K562 (cell line): ENCODE results near the gene API5. TPM values are rescaled to one million over a fixed set of nuclear protein-coding genes. Genes with fewer than 3 reads are reported as not detected.

Experiments
- ATAC-seq: fragments of 200-7000 bp; cut with Tn5 transposase; 3 replicates; pipeline ENCODE4 v1.9.1; 2020; ENCODE audit warnings: moderate library complexity
- BruUV-seq: library from RNA; stranded (reverse); fragments of 400-500 nt; replicated peaks from 2 replicates; lab custom pipeline; 2021; lab: Mats Ljungman, UMichigan
- CTCF ChIA-PET: fragments of 300-600 bp; formaldehyde crosslinking; extraction: SDS; loops from one replicate; lab custom pipeline; 2021; ENCODE audit warnings: low intra/inter-chr PET ratio; lab: Yijun Ruan, JAX
- POLR2A ChIA-PET: fragments of 300-600, 350-650 bp; sonication (Branson Sonifier 250); formaldehyde crosslinking; extraction: SDS; loops from one replicate; lab custom pipeline; 2021; ENCODE audit warnings: antibody characterized with exemption, inconsistent platforms; lab: Yijun Ruan, JAX
- DNase-seq, 4 experiments: peaks; one replicate each; pipeline versions ENCODE4 v3.0.0 to v3.0.0-alpha.2; 2011 to 2018; ENCODE audit warnings: low spot score in 3 of 4, mixed read lengths in 3 of 4; ENCODE audit errors: extremely low read depth in 1 of 4
- FAIRE-seq: peaks from 2 replicates; lab custom pipeline; 2011; peaks lifted over from hg19 to GRCh38; lab: Jason Lieb, UNC
- H2AFZ ChIP-seq: 2 replicates; pipeline ENCODE4 v1.6.0; 2011; ENCODE audit warnings: low read depth, low read length, control low read depth, inconsistent platforms
- H3K27ac ChIP-seq: fragments of 200-600 bp; 3 replicates; pipeline ENCODE4 v1.8.0; 2011; ENCODE audit warnings: low read depth, mild to moderate bottlenecking, control low read depth, inconsistent platforms, low read length, moderate library complexity, mixed read lengths; ENCODE audit errors: extremely low read depth
- H3K27me3 ChIP-seq, 2 experiments: fragments of 300-600 bp in 1 of 2; 2 replicates in 1 of 2; 3 replicates in 1 of 2; pipeline versions ENCODE4 v1.6.0 to v1.8.0; 2011; ENCODE audit warnings: inconsistent platforms in 2 of 2, low read length in 2 of 2, mild to moderate bottlenecking in 1 of 2, mixed read lengths in 1 of 2, moderate library complexity in 1 of 2; ENCODE audit not compliant: control insufficient read depth in 2 of 2, insufficient read depth in 2 of 2
- H3K36me3 ChIP-seq: fragments of 300-600 bp; 3 replicates; pipeline ENCODE4 v1.8.0; 2011; ENCODE audit warnings: mild to moderate bottlenecking, low read length, inconsistent platforms; ENCODE audit not compliant: control insufficient read depth, insufficient read depth
- H3K4me1 ChIP-seq, 2 experiments: fragments of 200-600 bp in 1 of 2; replicated peaks in 1 of 2; 2 replicates in 1 of 2; 3 replicates in 1 of 2; pipeline versions ENCODE4 v1.5.1 to v1.8.0; 2011; ENCODE audit warnings: inconsistent platforms in 2 of 2, low read length in 2 of 2, mild to moderate bottlenecking in 1 of 2, mixed read lengths in 1 of 2, moderate library complexity in 1 of 2; ENCODE audit not compliant: control insufficient read depth in 2 of 2, insufficient read depth in 2 of 2
- H3K4me2 ChIP-seq: 2 replicates; pipeline ENCODE4 v1.6.1; 2011; ENCODE audit warnings: low read length, control low read depth, inconsistent platforms, mixed read lengths; ENCODE audit not compliant: insufficient read depth
- H3K4me3 ChIP-seq: fragments of 200-600 bp; sonication (generic), shearing (Covaris generic); 2 replicates; pipeline ENCODE4 v1.5.1; 2016; ENCODE audit warnings: control low read depth, inconsistent platforms
- H3K79me2 ChIP-seq: fragments of 200-600 bp; 3 replicates; pipeline ENCODE4 v1.8.0; 2011; ENCODE audit warnings: low read length, inconsistent platforms; ENCODE audit not compliant: control insufficient read depth, insufficient read depth
- H3K9ac ChIP-seq, 2 experiments: 2 replicates each; pipeline versions ENCODE4 v1.6.0 to v1.6.1; 2011; ENCODE audit warnings: low read depth in 2 of 2, low read length in 2 of 2, control low read depth in 1 of 2, inconsistent platforms in 1 of 2, mild to moderate bottlenecking in 1 of 2, mixed read lengths in 1 of 2; ENCODE audit not compliant: insufficient read depth in 1 of 2
- H3K9me1 ChIP-seq: one replicate; pipeline ENCODE4 v1.6.0; 2011; ENCODE audit warnings: inconsistent platforms, mild to moderate bottlenecking, low read length, moderate library complexity; ENCODE audit not compliant: control insufficient read depth, insufficient read depth
- H3K9me3 ChIP-seq: replicated peaks from 2 replicates; pipeline ENCODE4 v1.5.1; 2011; ENCODE audit warnings: low read depth, low read length, inconsistent platforms; ENCODE audit not compliant: control insufficient read depth, insufficient read depth
- H4K20me1 ChIP-seq: replicated peaks from 2 replicates; pipeline ENCODE4 v1.6.1; 2011; ENCODE audit warnings: low read length, inconsistent platforms, mixed read lengths; ENCODE audit not compliant: control insufficient read depth, insufficient read depth
- C11orf30 ChIP-seq: fragments of 450-650 bp; IDR thresholded peaks from 2 replicates; pipeline ENCODE4 v1.6.1; 2016; ENCODE audit warnings: low read depth, mild to moderate bottlenecking
- CREB1 ChIP-seq, 2 experiments: sonication (generic) in 1 of 2; formaldehyde crosslinking in 1 of 2; IDR thresholded peaks; 2 replicates each; pipeline versions ENCODE4 v1.6.1 to v1.8.0; 2012 to 2022; ENCODE audit warnings: inconsistent platforms in 1 of 2, mild to moderate bottlenecking in 1 of 2, missing genetic modification reagents in 1 of 2, moderate library complexity in 1 of 2
- FOXK2 ChIP-seq, 2 experiments: fragments of 450-650 bp; IDR thresholded peaks in 1 of 2; conservative IDR thresholded peaks in 1 of 2; 2 replicates each; pipeline ENCODE4 v1.6.1; 2016; ENCODE audit warnings: low read depth in 2 of 2, mild to moderate bottlenecking in 1 of 2
- HDAC1 ChIP-seq, 2 experiments: fragments of 450-650 bp; IDR thresholded peaks; 2 replicates each; pipeline ENCODE4 v1.6.1; 2016 to 2017; ENCODE audit warnings: inconsistent platforms in 1 of 2, mild to moderate bottlenecking in 1 of 2, moderate library complexity in 1 of 2
- MAFG ChIP-seq: fragments of 450-650 bp; conservative IDR thresholded peaks from 2 replicates; pipeline ENCODE4 v1.6.1; 2016; ENCODE audit warnings: missing genetic modification characterization, missing compliant biosample characterization
- MBD2 ChIP-seq: sonication (generic); IDR thresholded peaks from 2 replicates; pipeline ENCODE4 v1.6.1; 2016; ENCODE audit warnings: low read depth, borderline replicate concordance
- MECOM ChIP-seq: fragments of 250-450 bp; sonication (Bioruptor Pico); IDR thresholded peaks from 2 replicates; pipeline ENCODE4 v1.8.0; 2022; ENCODE audit warnings: inconsistent platforms
- MED1 ChIP-seq: sonication (generic); formaldehyde crosslinking; IDR thresholded peaks from 2 replicates; pipeline ENCODE4 v1.8.1; 2023; ENCODE audit warnings: missing genetic modification reagents, borderline replicate concordance
- NFIC ChIP-seq: fragments of 450-650 bp; IDR thresholded peaks from 2 replicates; pipeline ENCODE4 v1.6.1; 2017; ENCODE audit warnings: mild to moderate bottlenecking, inconsistent platforms
- PURB ChIP-seq: sonication (generic); formaldehyde crosslinking; IDR thresholded peaks from 2 replicates; pipeline ENCODE4 v1.9.0; 2021; ENCODE audit warnings: low read depth, mild to moderate bottlenecking, missing genetic modification reagents
- RBM39 ChIP-seq: fragments of 200-400 bp; formaldehyde crosslinking; optimal IDR thresholded peaks from 2 replicates; pipeline ENCODE3; 2018; ENCODE audit warnings: low read depth, low read length
- SIN3A ChIP-seq, 2 experiments: fragments of 150-350 bp in 1 of 2; IDR thresholded peaks; 2 replicates each; pipeline ENCODE4 v1.6.1; 2011 to 2016; ENCODE audit warnings: borderline replicate concordance in 2 of 2, low read depth in 2 of 2, low read length in 2 of 2, mild to moderate bottlenecking in 2 of 2, moderate library complexity in 2 of 2; ENCODE audit not compliant: control insufficient read depth in 1 of 2
- THAP7 ChIP-seq: fragments of 250-450 bp; sonication (Bioruptor Pico); IDR thresholded peaks from 2 replicates; pipeline ENCODE4 v1.5.0; 2021
- ZNF224 ChIP-seq: sonication (generic); formaldehyde crosslinking; IDR thresholded peaks from 2 replicates; pipeline ENCODE4 v1.8.0; 2022; ENCODE audit warnings: mild to moderate bottlenecking, missing genetic modification reagents
- ZNF316 ChIP-seq: fragments of 450-650 bp; IDR thresholded peaks from 2 replicates; pipeline ENCODE4 v1.6.1; 2016
- ZNF589 ChIP-seq: fragments of 200-800 bp; sonication (Bioruptor generic); IDR thresholded peaks from 2 replicates; pipeline ENCODE4 v1.6.1; 2016; ENCODE audit warnings: low read depth, missing genetic modification characterization, missing compliant biosample characterization
- ZNF830 ChIP-seq: fragments of 250-450 bp; sonication (Bioruptor Pico); IDR thresholded peaks from 2 replicates; pipeline ENCODE4 v1.5.0; 2021; ENCODE audit warnings: mild to moderate bottlenecking
- WGBS: fragments of 100-300 bp; shearing (Covaris generic); methylation state at CpG from one replicate; pipeline ENCODE4 v1.1.6; 2016; ENCODE audit warnings: low coverage, mixed read lengths; ENCODE audit not compliant: insufficient coverage; ENCODE audit errors: missing lambda C conversion rate; 5-methylcytosine and 5-hydroxymethylcytosine counted together
- in situ Hi-C: fragments of 300-500 bp; cut with MboI; formaldehyde crosslinking; loops from 4 replicates; pipeline ENCODE4 v1.15.0; 2018; ENCODE audit warnings: inconsistent platforms, mixed read lengths
- intact Hi-C: fragments of 100-400 bp; cut with micrococcal nuclease; formaldehyde crosslinking; loops from 2 replicates; pipeline ENCODE4 v1.14.2; 2022
- polyA plus RNA-seq, 8 experiments: library from polyadenylated mRNA; depleted of rRNA in 4 of 8; stranded (reverse) in 5 of 8; unstranded in 3 of 8; fragments of >200 nt; fragmentation: Nextera tagmentation in 2 of 8; fragmentation: Illumina TruSeq in 1 of 8; extraction: Ambion mirVana in 2 of 8; extraction: Trizol in 1 of 8; gene quantifications; 2 replicates each; pipeline versions ENCODE4 v1.2.1 to v1.2.3, GENCODE V29; 2011 to 2014; ENCODE audit warnings: inconsistent platforms in 1 of 8, missing spikeins in 1 of 8
- total RNA-seq, 7 experiments: library from RNA; depleted of rRNA in 6 of 7; stranded (reverse); fragments of >200 nt in 6 of 7; fragmentation: Illumina TruSeq in 2 of 7; extraction: Trizol in 2 of 7; gene quantifications; 2 replicates each; pipeline versions ENCODE4 v1.2.1 to v1.2.3, GENCODE V29; 2011 to 2021; ENCODE audit warnings: low replicate concordance in 1 of 7
- TF ChIP-seq, protein P1 (sequence below): fragments of 450-650 bp; IDR thresholded peaks from 2 replicates; pipeline ENCODE4 v1.6.1; 2017; ENCODE audit warnings: antibody characterized with exemption, mild to moderate bottlenecking

Gene API5
- total and polyA plus RNA-seq, 9 of the 15 experiments (the other 6 are each of a cell fraction or from before 2014, with no cell fraction given) = 59.8 to 146 (median 123) TPM

- H2AFZ ChIP-seq = no peak overlapping the region
- in situ Hi-C loops (no loop called here), intact Hi-C loops (no loop called here)
- 43% methylated on average over 4 of the region's 4 CpGs for WGBS
- no peaks in the 10 kb centered on the region for H4K20me1 ChIP-seq
- no peak overlapping the region for H3K27ac ChIP-seq
- H3K79me2 ChIP-seq = peaks cover 14% of the 10 kb centered on the region
- CTCF ChIA-PET = no interaction called here
- H3K4me2 ChIP-seq = no peak overlapping the region
- H3K4me1 ChIP-seq = peaks cover 0 to 5% of the 10 kb centered on the region in 2 experiments; a peak in 2 of 5 replicates
- H3K4me3 ChIP-seq = no peak overlapping the region
- no peak for FAIRE-seq
- H3K36me3 ChIP-seq = no peaks in the 10 kb centered on the region
- no peak overlapping the region for H3K9ac ChIP-seq
- no peak for DNase-seq
- ATAC-seq = no peak
- BruUV-seq = no TSS peak
- POLR2A ChIA-PET = no interaction called here
- H3K9me1 ChIP-seq = no peaks in the 10 kb centered on the region
- no peaks in the 10 kb centered on the region for H3K27me3 ChIP-seq
- H3K9me3 ChIP-seq = no peaks in the 10 kb centered on the region
- TF ChIP-seq PURB = no peak
- no peak for TF ChIP-seq MECOM (CRISPR knock-in tag)
- no peak for TF ChIP-seq THAP7
- TF ChIP-seq, protein P1, sequence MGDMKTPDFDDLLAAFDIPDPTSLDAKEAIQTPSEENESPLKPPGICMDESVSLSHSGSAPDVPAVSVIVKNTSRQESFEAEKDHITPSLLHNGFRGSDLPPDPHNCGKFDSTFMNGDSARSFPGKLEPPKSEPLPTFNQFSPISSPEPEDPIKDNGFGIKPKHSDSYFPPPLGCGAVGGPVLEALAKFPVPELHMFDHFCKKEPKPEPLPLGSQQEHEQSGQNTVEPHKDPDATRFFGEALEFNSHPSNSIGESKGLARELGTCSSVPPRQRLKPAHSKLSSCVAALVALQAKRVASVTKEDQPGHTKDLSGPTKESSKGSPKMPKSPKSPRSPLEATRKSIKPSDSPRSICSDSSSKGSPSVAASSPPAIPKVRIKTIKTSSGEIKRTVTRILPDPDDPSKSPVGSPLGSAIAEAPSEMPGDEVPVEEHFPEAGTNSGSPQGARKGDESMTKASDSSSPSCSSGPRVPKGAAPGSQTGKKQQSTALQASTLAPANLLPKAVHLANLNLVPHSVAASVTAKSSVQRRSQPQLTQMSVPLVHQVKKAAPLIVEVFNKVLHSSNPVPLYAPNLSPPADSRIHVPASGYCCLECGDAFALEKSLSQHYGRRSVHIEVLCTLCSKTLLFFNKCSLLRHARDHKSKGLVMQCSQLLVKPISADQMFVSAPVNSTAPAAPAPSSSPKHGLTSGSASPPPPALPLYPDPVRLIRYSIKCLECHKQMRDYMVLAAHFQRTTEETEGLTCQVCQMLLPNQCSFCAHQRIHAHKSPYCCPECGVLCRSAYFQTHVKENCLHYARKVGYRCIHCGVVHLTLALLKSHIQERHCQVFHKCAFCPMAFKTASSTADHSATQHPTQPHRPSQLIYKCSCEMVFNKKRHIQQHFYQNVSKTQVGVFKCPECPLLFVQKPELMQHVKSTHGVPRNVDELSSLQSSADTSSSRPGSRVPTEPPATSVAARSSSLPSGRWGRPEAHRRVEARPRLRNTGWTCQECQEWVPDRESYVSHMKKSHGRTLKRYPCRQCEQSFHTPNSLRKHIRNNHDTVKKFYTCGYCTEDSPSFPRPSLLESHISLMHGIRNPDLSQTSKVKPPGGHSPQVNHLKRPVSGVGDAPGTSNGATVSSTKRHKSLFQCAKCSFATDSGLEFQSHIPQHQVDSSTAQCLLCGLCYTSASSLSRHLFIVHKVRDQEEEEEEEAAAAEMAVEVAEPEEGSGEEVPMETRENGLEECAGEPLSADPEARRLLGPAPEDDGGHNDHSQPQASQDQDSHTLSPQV = no peak
- TF ChIP-seq C11orf30 = peak; percentile 47
- TF ChIP-seq ZNF316 = peak; percentile 70
- TF ChIP-seq HDAC1 (IDR thresholded peaks at IDR 0.05) = no peak
- TF ChIP-seq MAFG = peak; percentile 51
- TF ChIP-seq ZNF589 (CRISPR knock-in tag) = no peak
- TF ChIP-seq FOXK2 (conservative IDR thresholded peaks at IDR 0.05 in 1 of 2, IDR thresholded peaks at IDR 0.05 in 1 of 2; ENCODE audit: low read depth in 2 of 2) = no peak
- no peak for TF ChIP-seq CREB1 (IDR thresholded peaks at IDR 0.05)
- TF ChIP-seq CREB1 (CRISPR knock-in tag; IDR thresholded peaks at IDR 0.05) = no peak
- TF ChIP-seq ZNF224 (CRISPR knock-in tag) = no peak
- no peak for TF ChIP-seq MBD2
- TF ChIP-seq RBM39 = no peak
- no peak for TF ChIP-seq ZNF830 (CRISPR knock-in tag)
- TF ChIP-seq NFIC = no peak
- TF ChIP-seq SIN3A (IDR thresholded peaks at IDR 0.05; ENCODE audit: borderline replicate concordance in 2 of 2, control insufficient read depth in 1 of 2, low read depth in 2 of 2, low read length in 2 of 2) = no peak
- TF ChIP-seq MED1 (CRISPR knock-in tag) = no peak
Observed at GRCh38 chr11:43354311-43354710, 42.5 kb downstream of the API5 start.
